ENCODE results near the gene ROR2.

- TF ChIP-seq POLR2A (IDR thresholded peaks at IDR 0.05) (no peak), CTCF (IDR thresholded peaks at IDR 0.05) (no peak)
These were observed 172.0 kb downstream of the ROR2 start for GRCh38 chr9:91778031-91778430.
